Measurements from ENCODE around the gene RHPN2.

- TF ChIP-seq POU6F1 (CRISPR knock-in tag; IDR thresholded peaks at IDR 0.05; ENCODE audit: borderline replicate concordance, low read depth): no peak
- no peak for TF ChIP-seq TOX (CRISPR knock-in tag; IDR thresholded peaks at IDR 0.05; ENCODE audit: borderline replicate concordance)
These were observed 29.9 kb upstream of the RHPN2 start for GRCh38 chr19:33094436-33095067.

Data from SK-N-SH treated with all-trans-retinoic acid at 6 μM for 48 hours (cell line).